H9 (cell line): ENCODE data around the gene SLC26A9. TPM values are rescaled to one million over a fixed set of nuclear protein-coding genes. Genes with fewer than 3 reads are reported as not detected.

Source experiments
- DNase-seq: peaks from one replicate; pipeline ENCODE4 v3.0.0-alpha.2; 2017
- H2AFZ ChIP-seq: one replicate; pipeline ENCODE4 v1.6.1; 2013; ENCODE audit warnings: mild to moderate bottlenecking, low read length, control low read depth, moderate library complexity
- H2AK5ac ChIP-seq: 2 replicates; pipeline ENCODE4 v1.6.1; 2013; ENCODE audit warnings: low read length, control low read depth, mixed read lengths; ENCODE audit not compliant: insufficient read length
- H2BK120ac ChIP-seq: one replicate; pipeline ENCODE4 v1.6.1; 2013; ENCODE audit warnings: low read depth, mild to moderate bottlenecking, low read length, control low read depth, inconsistent platforms; ENCODE audit not compliant: poor library complexity, severe bottlenecking
- H2BK12ac ChIP-seq: 2 replicates; pipeline ENCODE4 v1.6.1; 2013; ENCODE audit warnings: low read length, control low read depth, mixed read lengths, low read depth; ENCODE audit not compliant: insufficient read length
- H2BK15ac ChIP-seq: 2 replicates; pipeline ENCODE4 v1.6.1; 2013; ENCODE audit warnings: low read depth, low read length, control low read depth
- H2BK20ac ChIP-seq: one replicate; pipeline ENCODE4 v1.6.1; 2013; ENCODE audit warnings: low read depth, mild to moderate bottlenecking, low read length, control low read depth, inconsistent platforms; ENCODE audit not compliant: poor library complexity, severe bottlenecking
- H2BK5ac ChIP-seq: 2 replicates; pipeline ENCODE4 v1.6.1; 2013; ENCODE audit warnings: low read length, control low read depth, mixed read lengths; ENCODE audit not compliant: insufficient read length
- H3K14ac ChIP-seq: 2 replicates; pipeline ENCODE4 v1.6.1; 2013; ENCODE audit warnings: low read length, control low read depth; ENCODE audit not compliant: insufficient read depth
- H3K18ac ChIP-seq: 2 replicates; pipeline ENCODE4 v1.6.1; 2013; ENCODE audit warnings: low read depth, mild to moderate bottlenecking, mixed read lengths, low read length, control low read depth; ENCODE audit not compliant: insufficient read length
- H3K23ac ChIP-seq: 2 replicates; pipeline ENCODE4 v1.6.1; 2013; ENCODE audit warnings: low read length, control low read depth, mixed read lengths, low read depth; ENCODE audit not compliant: insufficient read length
- H3K23me2 ChIP-seq: 2 replicates; pipeline ENCODE4 v1.6.1; 2013; ENCODE audit warnings: low read depth, mild to moderate bottlenecking, mixed read lengths, low read length, control low read depth; ENCODE audit not compliant: insufficient read length, poor library complexity, severe bottlenecking
- H3K27ac ChIP-seq: 2 replicates; pipeline ENCODE4 v1.5.1; 2013; ENCODE audit warnings: low read length, control low read depth, mixed read lengths, low read depth; ENCODE audit not compliant: insufficient read length
- H3K27me3 ChIP-seq: 2 replicates; pipeline ENCODE4 v1.6.1; 2013; ENCODE audit warnings: low read length, control low read depth, inconsistent platforms; ENCODE audit not compliant: insufficient read depth
- H3K4ac ChIP-seq: 2 replicates; pipeline ENCODE4 v1.6.1; 2013; ENCODE audit warnings: low read depth, mild to moderate bottlenecking, control low read depth, inconsistent platforms, low read length, moderate library complexity
- H3K4me1 ChIP-seq: 2 replicates; pipeline ENCODE4 v1.6.1; 2013; ENCODE audit warnings: low read length, control low read depth, inconsistent platforms; ENCODE audit not compliant: insufficient read depth
- H3K4me2 ChIP-seq: 2 replicates; pipeline ENCODE4 v1.6.1; 2013; ENCODE audit warnings: low read length, control low read depth, mixed read lengths; ENCODE audit not compliant: insufficient read length, insufficient read depth
- H3K56ac ChIP-seq: 2 replicates; pipeline ENCODE4 v1.6.1; 2013; ENCODE audit warnings: low read depth, mild to moderate bottlenecking, mixed read lengths, low read length, control low read depth; ENCODE audit not compliant: insufficient read length
- H3K79me1 ChIP-seq: 2 replicates; pipeline ENCODE4 v1.6.1; 2013; ENCODE audit warnings: low read depth, mild to moderate bottlenecking, moderate library complexity, low read length, control low read depth, inconsistent platforms; ENCODE audit not compliant: insufficient read depth, poor library complexity, severe bottlenecking
- H3K79me2 ChIP-seq: 2 replicates; pipeline ENCODE4 v1.6.1; 2013; ENCODE audit warnings: low read length, control low read depth, inconsistent platforms; ENCODE audit not compliant: insufficient read depth
- H3K9ac ChIP-seq: 2 replicates; pipeline ENCODE4 v1.6.1; 2013; ENCODE audit warnings: low read length, control low read depth, mixed read lengths; ENCODE audit not compliant: insufficient read length; ENCODE audit errors: extremely low read depth
- H3K9me3 ChIP-seq: one replicate; pipeline ENCODE4 v1.6.1; 2013; ENCODE audit warnings: low read depth, low read length, inconsistent platforms; ENCODE audit not compliant: control insufficient read depth
- H3T11ph ChIP-seq: one replicate; pipeline ENCODE4 v1.6.1; 2013; ENCODE audit warnings: mild to moderate bottlenecking, low read length, control low read depth, inconsistent platforms
- H4K20me1 ChIP-seq: one replicate; pipeline ENCODE4 v1.6.1; 2013; ENCODE audit not compliant: control insufficient read depth, insufficient read length, insufficient read depth
- H4K5ac ChIP-seq: 2 replicates; pipeline ENCODE4 v1.6.1; 2013; ENCODE audit warnings: low read depth, mild to moderate bottlenecking, mixed read lengths, low read length, control low read depth; ENCODE audit not compliant: insufficient read length
- H4K8ac ChIP-seq: replicated peaks from 2 replicates; pipeline ENCODE4 v1.6.1; 2013; ENCODE audit warnings: low read length, control low read depth, mixed read lengths, low read depth; ENCODE audit not compliant: insufficient read length
- H4K91ac ChIP-seq: 2 replicates; pipeline ENCODE4 v1.6.1; 2013; ENCODE audit warnings: low read depth, mild to moderate bottlenecking, moderate library complexity, mixed read lengths, low read length, control low read depth; ENCODE audit not compliant: insufficient read length
- H3K27ac Mint-ChIP-seq, 3 experiments: 2 replicates in 2 of 3; 3 replicates in 1 of 3; pipeline ENCODE4 v1.8.0; 2020 to 2021; ENCODE audit warnings: mixed read lengths in 3 of 3, mild to moderate bottlenecking in 1 of 3, moderate library complexity in 1 of 3
- H3K27me3 Mint-ChIP-seq: 2 replicates; pipeline ENCODE4 v1.8.0; 2021; ENCODE audit warnings: low read depth, mild to moderate bottlenecking, moderate library complexity, mixed read lengths
- H3K36me3 Mint-ChIP-seq, 3 experiments: 2 replicates in 2 of 3; 3 replicates in 1 of 3; pipeline ENCODE4 v1.8.0; 2020 to 2021; ENCODE audit warnings: low read depth in 3 of 3, mixed read lengths in 3 of 3; ENCODE audit not compliant: insufficient read depth in 1 of 3
- H3K4me1 Mint-ChIP-seq, 2 experiments: 2 replicates each; pipeline ENCODE4 v1.8.0; 2020; ENCODE audit warnings: mixed read lengths in 2 of 2
- H3K4me3 Mint-ChIP-seq, 2 experiments: 2 replicates in 1 of 2; 3 replicates in 1 of 2; pipeline ENCODE4 v1.8.0; 2020 to 2021; ENCODE audit warnings: mild to moderate bottlenecking in 2 of 2, mixed read lengths in 2 of 2, moderate library complexity in 1 of 2
- H3K9me3 Mint-ChIP-seq, 2 experiments: 2 replicates in 1 of 2; 3 replicates in 1 of 2; pipeline ENCODE4 v1.8.0; 2020; ENCODE audit warnings: mild to moderate bottlenecking in 2 of 2, mixed read lengths in 2 of 2, moderate library complexity in 1 of 2
- WGBS: extraction: QIAGEN DNeasy Blood & Tissue Kit; methylation state at CpG from one replicate; pipeline ENCODE4 v1.1.7; 2013; ENCODE audit warnings: missing lambda C conversion rate, low lambda C conversion rate, mixed read lengths; ENCODE audit not compliant: insufficient read length; ENCODE audit errors: extremely low coverage; 5-methylcytosine and 5-hydroxymethylcytosine counted together
- total RNA-seq: library from RNA; stranded (reverse); gene quantifications from 2 replicates; pipeline ENCODE4 v1.2.1, GENCODE V29; 2021
- TF ChIP-seq, protein P1 (sequence below): fragments of 200-600 bp; sonication (generic); conservative IDR thresholded peaks from 3 replicates; pipeline ENCODE4 v1.8.0; 2021; ENCODE audit warnings: antibody characterized with exemption, mild to moderate bottlenecking

SLC26A9 gene
- total RNA-seq, 1 experiment from 2014 or later, result not detected

DNA sequence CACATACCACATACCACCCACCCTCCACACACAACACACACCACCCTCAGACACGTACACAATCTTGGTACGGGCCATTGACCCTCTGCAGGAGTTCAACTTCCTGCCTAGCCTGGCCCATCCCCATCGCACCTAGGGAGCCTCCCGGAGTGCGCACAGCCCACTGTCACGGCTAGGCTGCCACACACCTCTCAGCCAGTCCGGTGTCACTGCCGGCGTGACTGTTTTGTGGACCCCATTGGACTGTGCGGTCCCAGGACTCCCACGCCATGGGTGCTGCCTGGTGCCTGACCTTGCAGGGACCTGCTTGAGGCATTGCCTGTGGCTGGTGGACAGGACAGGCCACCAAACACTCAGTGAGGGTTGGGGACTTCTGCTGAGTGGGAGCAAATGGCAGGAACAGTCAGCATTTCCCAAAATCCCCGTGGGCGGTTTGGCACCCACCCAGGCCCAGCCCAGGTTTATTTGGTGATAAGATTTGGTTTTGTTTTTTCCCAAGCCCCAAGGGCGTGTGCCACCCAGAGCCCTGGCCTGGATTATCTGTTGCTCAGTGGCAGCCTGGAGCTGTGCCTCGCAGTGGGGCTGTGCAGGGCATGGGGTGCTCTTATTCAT lies 32.2 kb upstream of the SLC26A9 start:
- H3K4me3 Mint-ChIP-seq, result no peak overlapping the region; a peak in 1 of 5 replicates
- H3K4ac ChIP-seq, result no peak overlapping the region
- H3K36me3 Mint-ChIP-seq, result peaks cover 0 to 1% (median 0%) of the 10 kb centered on the region in 3 experiments; a peak in 3 of 7 replicates
- no peaks in the 10 kb centered on the region for H3K9me3 ChIP-seq
- H4K20me1 ChIP-seq, result peaks cover 3% of the 10 kb centered on the region
- H3K9ac ChIP-seq, result no peak overlapping the region
- peaks cover 0 to 8% of the 10 kb centered on the region in 2 experiments; a peak in 2 of 4 replicates for H3K4me1 Mint-ChIP-seq
- H3K4me1 ChIP-seq, result no peaks in the 10 kb centered on the region
- no peak overlapping the region for H2BK120ac ChIP-seq
- no peak overlapping the region for H3K27ac ChIP-seq
- peaks cover 4 to 16% of the 10 kb centered on the region in 2 experiments; a peak in 3 of 5 replicates for H3K9me3 Mint-ChIP-seq
- H2BK15ac ChIP-seq, result no peak overlapping the region
- H4K5ac ChIP-seq, result no peak overlapping the region
- H2AK5ac ChIP-seq, result no peak overlapping the region
- H3K27me3 ChIP-seq, result no peaks in the 10 kb centered on the region
- no peak for DNase-seq
- H3K18ac ChIP-seq, result no peak overlapping the region
- no peaks in the 10 kb centered on the region for H3K27me3 Mint-ChIP-seq
- H2AFZ ChIP-seq, result no peak overlapping the region
- no peaks in the 10 kb centered on the region for H3K23me2 ChIP-seq
- no peak overlapping the region for H2BK12ac ChIP-seq
- H3K4me2 ChIP-seq, result no peak overlapping the region
- WGBS, result 100% methylated on average over 1 of the region's 15 CpGs
- H3K14ac ChIP-seq, result no peak overlapping the region
- no peak overlapping the region for H2BK5ac ChIP-seq
- no peak overlapping the region for H4K91ac ChIP-seq
- no peak overlapping the region for H4K8ac ChIP-seq
- TF ChIP-seq, protein P1, sequence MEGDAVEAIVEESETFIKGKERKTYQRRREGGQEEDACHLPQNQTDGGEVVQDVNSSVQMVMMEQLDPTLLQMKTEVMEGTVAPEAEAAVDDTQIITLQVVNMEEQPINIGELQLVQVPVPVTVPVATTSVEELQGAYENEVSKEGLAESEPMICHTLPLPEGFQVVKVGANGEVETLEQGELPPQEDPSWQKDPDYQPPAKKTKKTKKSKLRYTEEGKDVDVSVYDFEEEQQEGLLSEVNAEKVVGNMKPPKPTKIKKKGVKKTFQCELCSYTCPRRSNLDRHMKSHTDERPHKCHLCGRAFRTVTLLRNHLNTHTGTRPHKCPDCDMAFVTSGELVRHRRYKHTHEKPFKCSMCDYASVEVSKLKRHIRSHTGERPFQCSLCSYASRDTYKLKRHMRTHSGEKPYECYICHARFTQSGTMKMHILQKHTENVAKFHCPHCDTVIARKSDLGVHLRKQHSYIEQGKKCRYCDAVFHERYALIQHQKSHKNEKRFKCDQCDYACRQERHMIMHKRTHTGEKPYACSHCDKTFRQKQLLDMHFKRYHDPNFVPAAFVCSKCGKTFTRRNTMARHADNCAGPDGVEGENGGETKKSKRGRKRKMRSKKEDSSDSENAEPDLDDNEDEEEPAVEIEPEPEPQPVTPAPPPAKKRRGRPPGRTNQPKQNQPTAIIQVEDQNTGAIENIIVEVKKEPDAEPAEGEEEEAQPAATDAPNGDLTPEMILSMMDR, result no peak
- H3K79me1 ChIP-seq, result no peaks in the 10 kb centered on the region
- H3K56ac ChIP-seq, result no peak overlapping the region
- H3T11ph ChIP-seq, result no peak overlapping the region
- H3K23ac ChIP-seq, result no peak overlapping the region
- no peak overlapping the region for H3K27ac Mint-ChIP-seq
- H3K79me2 ChIP-seq, result no peaks in the 10 kb centered on the region
- H2BK20ac ChIP-seq, result no peak overlapping the region
